ENCODE data around the gene PRKN. TPM values are rescaled to one million over a fixed set of nuclear protein-coding genes. Genes with fewer than 3 reads are reported as not detected.

The PRKN gene
- total and polyA plus RNA-seq, 2 experiments from 2014 or later = 0.10 to 0.84 TPM

DNA sequence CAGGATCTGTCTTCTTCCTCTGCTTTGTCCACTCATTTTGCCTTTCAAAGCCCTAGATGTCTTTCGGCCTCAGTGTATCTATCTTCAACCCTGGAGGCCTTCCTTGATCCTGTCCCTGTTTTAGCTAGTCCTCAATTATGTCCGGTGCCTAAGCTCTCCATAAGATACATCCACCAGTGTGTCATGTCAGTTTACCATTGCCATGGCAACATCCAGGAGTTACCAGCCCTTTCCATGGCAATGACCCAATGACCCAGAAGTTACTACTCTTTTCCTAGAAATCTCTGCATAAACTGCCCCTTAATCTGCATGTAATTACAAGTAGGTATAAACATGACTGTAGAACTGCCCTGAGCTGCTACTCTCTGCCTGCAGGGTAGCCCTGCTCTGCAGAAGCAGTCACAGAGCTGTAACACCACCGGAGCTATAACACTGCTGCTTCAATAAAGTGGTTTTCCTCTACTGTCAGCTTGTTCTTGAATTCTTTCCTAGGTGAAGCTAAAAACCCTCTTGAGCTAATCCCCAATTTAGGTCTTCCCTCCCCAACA, 741.6 kb downstream of the PRKN start:
- no peaks in the 10 kb centered on the region for H3K36me3 Mint-ChIP-seq (ENCODE audit: low read depth)
- no peaks in the 10 kb centered on the region for H3K27me3 Mint-ChIP-seq (ENCODE audit: insufficient read depth, low read depth, poor library complexity)
- H3K4me2 ChIP-seq = no peak overlapping the region
- H4K20me1 ChIP-seq (replicated peaks; ENCODE audit: insufficient read depth) = no peaks in the 10 kb centered on the region
- no peaks in the 10 kb centered on the region for H3F3A ChIP-seq (replicated peaks; ENCODE audit: low read depth)
- TF ChIP-seq, protein P1, sequence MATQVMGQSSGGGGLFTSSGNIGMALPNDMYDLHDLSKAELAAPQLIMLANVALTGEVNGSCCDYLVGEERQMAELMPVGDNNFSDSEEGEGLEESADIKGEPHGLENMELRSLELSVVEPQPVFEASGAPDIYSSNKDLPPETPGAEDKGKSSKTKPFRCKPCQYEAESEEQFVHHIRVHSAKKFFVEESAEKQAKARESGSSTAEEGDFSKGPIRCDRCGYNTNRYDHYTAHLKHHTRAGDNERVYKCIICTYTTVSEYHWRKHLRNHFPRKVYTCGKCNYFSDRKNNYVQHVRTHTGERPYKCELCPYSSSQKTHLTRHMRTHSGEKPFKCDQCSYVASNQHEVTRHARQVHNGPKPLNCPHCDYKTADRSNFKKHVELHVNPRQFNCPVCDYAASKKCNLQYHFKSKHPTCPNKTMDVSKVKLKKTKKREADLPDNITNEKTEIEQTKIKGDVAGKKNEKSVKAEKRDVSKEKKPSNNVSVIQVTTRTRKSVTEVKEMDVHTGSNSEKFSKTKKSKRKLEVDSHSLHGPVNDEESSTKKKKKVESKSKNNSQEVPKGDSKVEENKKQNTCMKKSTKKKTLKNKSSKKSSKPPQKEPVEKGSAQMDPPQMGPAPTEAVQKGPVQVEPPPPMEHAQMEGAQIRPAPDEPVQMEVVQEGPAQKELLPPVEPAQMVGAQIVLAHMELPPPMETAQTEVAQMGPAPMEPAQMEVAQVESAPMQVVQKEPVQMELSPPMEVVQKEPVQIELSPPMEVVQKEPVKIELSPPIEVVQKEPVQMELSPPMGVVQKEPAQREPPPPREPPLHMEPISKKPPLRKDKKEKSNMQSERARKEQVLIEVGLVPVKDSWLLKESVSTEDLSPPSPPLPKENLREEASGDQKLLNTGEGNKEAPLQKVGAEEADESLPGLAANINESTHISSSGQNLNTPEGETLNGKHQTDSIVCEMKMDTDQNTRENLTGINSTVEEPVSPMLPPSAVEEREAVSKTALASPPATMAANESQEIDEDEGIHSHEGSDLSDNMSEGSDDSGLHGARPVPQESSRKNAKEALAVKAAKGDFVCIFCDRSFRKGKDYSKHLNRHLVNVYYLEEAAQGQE (IDR thresholded peaks at IDR 0.05; ENCODE audit: unreplicated experiment) = no peak
- TF ChIP-seq, protein P2, sequence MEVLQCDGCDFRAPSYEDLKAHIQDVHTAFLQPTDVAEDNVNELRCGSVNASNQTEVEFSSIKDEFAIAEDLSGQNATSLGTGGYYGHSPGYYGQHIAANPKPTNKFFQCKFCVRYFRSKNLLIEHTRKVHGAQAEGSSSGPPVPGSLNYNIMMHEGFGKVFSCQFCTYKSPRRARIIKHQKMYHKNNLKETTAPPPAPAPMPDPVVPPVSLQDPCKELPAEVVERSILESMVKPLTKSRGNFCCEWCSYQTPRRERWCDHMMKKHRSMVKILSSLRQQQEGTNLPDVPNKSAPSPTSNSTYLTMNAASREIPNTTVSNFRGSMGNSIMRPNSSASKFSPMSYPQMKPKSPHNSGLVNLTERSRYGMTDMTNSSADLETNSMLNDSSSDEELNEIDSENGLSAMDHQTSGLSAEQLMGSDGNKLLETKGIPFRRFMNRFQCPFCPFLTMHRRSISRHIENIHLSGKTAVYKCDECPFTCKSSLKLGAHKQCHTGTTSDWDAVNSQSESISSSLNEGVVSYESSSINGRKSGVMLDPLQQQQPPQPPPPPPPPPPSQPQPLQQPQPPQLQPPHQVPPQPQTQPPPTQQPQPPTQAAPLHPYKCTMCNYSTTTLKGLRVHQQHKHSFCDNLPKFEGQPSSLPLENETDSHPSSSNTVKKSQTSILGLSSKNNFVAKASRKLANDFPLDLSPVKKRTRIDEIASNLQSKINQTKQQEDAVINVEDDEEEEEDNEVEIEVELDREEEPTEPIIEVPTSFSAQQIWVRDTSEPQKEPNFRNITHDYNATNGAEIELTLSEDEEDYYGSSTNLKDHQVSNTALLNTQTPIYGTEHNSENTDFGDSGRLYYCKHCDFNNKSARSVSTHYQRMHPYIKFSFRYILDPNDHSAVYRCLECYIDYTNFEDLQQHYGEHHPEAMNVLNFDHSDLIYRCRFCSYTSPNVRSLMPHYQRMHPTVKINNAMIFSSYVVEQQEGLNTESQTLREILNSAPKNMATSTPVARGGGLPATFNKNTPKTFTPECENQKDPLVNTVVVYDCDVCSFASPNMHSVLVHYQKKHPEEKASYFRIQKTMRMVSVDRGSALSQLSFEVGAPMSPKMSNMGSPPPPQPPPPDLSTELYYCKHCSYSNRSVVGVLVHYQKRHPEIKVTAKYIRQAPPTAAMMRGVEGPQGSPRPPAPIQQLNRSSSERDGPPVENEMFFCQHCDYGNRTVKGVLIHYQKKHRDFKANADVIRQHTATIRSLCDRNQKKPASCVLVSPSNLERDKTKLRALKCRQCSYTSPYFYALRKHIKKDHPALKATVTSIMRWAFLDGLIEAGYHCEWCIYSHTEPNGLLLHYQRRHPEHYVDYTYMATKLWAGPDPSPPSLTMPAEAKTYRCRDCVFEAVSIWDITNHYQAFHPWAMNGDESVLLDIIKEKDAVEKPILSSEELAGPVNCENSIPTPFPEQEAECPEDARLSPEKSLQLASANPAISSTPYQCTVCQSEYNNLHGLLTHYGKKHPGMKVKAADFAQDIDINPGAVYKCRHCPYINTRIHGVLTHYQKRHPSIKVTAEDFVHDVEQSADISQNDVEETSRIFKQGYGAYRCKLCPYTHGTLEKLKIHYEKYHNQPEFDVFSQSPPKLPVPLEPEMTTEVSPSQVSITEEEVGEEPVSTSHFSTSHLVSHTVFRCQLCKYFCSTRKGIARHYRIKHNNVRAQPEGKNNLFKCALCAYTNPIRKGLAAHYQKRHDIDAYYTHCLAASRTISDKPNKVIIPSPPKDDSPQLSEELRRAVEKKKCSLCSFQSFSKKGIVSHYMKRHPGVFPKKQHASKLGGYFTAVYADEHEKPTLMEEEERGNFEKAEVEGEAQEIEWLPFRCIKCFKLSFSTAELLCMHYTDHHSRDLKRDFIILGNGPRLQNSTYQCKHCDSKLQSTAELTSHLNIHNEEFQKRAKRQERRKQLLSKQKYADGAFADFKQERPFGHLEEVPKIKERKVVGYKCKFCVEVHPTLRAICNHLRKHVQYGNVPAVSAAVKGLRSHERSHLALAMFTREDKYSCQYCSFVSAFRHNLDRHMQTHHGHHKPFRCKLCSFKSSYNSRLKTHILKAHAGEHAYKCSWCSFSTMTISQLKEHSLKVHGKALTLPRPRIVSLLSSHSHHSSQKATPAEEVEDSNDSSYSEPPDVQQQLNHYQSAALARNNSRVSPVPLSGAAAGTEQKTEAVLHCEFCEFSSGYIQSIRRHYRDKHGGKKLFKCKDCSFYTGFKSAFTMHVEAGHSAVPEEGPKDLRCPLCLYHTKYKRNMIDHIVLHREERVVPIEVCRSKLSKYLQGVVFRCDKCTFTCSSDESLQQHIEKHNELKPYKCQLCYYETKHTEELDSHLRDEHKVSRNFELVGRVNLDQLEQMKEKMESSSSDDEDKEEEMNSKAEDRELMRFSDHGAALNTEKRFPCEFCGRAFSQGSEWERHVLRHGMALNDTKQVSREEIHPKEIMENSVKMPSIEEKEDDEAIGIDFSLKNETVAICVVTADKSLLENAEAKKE (CRISPR knock-in tag; IDR thresholded peaks at IDR 0.05) = no peak
- no peak for TF ChIP-seq ZNF114 (CRISPR knock-in tag; IDR thresholded peaks at IDR 0.05)
- TF ChIP-seq ZNF331 (CRISPR knock-in tag; IDR thresholded peaks at IDR 0.05; ENCODE audit: low read depth) = no peak
- no peak for TF ChIP-seq STAT1 (IDR thresholded peaks at IDR 0.05; ENCODE audit: unreplicated experiment)
- TF ChIP-seq, protein P3, sequence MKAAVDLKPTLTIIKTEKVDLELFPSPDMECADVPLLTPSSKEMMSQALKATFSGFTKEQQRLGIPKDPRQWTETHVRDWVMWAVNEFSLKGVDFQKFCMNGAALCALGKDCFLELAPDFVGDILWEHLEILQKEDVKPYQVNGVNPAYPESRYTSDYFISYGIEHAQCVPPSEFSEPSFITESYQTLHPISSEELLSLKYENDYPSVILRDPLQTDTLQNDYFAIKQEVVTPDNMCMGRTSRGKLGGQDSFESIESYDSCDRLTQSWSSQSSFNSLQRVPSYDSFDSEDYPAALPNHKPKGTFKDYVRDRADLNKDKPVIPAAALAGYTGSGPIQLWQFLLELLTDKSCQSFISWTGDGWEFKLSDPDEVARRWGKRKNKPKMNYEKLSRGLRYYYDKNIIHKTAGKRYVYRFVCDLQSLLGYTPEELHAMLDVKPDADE (IDR thresholded peaks at IDR 0.05) = no peak
- H3K9me2 ChIP-seq (ENCODE audit: insufficient read depth) = no peaks in the 10 kb centered on the region
- H3K4me1 Mint-ChIP-seq = no peaks in the 10 kb centered on the region
- no peak overlapping the region for H3K4me3 ChIP-seq
- no peak overlapping the region for H3K4me3 Mint-ChIP-seq
- H3K27ac ChIP-seq (ENCODE audit: low read depth) = no peak overlapping the region
- H2AFZ ChIP-seq = no peak overlapping the region
- H3K27ac Mint-ChIP-seq = no peak overlapping the region
- H3K27me3 ChIP-seq (ENCODE audit: insufficient read depth) = no peaks in the 10 kb centered on the region
- DNase-seq (ENCODE audit: low spot score) = no peak
- no peaks in the 10 kb centered on the region for H3K79me2 ChIP-seq (replicated peaks; ENCODE audit: insufficient read depth)
- H3K36me3 ChIP-seq (ENCODE audit: insufficient read depth) = no peaks in the 10 kb centered on the region
- no peaks in the 10 kb centered on the region for H3K4me1 ChIP-seq (ENCODE audit: insufficient read depth)
- no peak for ATAC-seq
- H3K9me3 Mint-ChIP-seq = no peaks in the 10 kb centered on the region; the same call in 2 of the 3 replicates

Data from GM23338 (cell line).